CD14-positive monocyte (primary cell): Measurements from ENCODE around the gene FAM13A. TPM values are rescaled to one million over a fixed set of nuclear protein-coding genes. Genes with fewer than 3 reads are reported as not detected.

Experiments used
- DNase-seq, 3 donors: peaks; one replicate each; pipeline ENCODE4 v3.0.0-alpha.2; 2011 to 2022
- H2AFZ ChIP-seq: 2 replicates; pipeline ENCODE4 v1.6.0; 2012; ENCODE audit warnings: mild to moderate bottlenecking, low read depth, low read length, inconsistent platforms; ENCODE audit not compliant: insufficient read depth, poor library complexity, severe bottlenecking
- H3K27ac ChIP-seq, 2 donors: 1 replicate in 1 of 2; 2 replicates in 1 of 2; pipeline ENCODE4 v1.5.1; 2012 to 2013; ENCODE audit warnings: low read length in 2 of 2, control low read depth in 1 of 2, inconsistent platforms in 1 of 2, low read depth in 1 of 2, mild to moderate bottlenecking in 1 of 2
- H3K27me3 ChIP-seq, 2 donors: one replicate each; pipeline versions ENCODE4 v1.6.0 to v1.6.1; 2011 to 2013; ENCODE audit warnings: low read length in 2 of 2; ENCODE audit not compliant: control insufficient read depth in 2 of 2, insufficient read depth in 2 of 2
- H3K36me3 ChIP-seq, 2 donors: replicated peaks in 1 of 2; 1 replicate in 1 of 2; 2 replicates in 1 of 2; pipeline versions ENCODE4 v1.5.1 to v1.6.1; 2012 to 2013; ENCODE audit warnings: low read length in 2 of 2, control low read depth in 1 of 2, inconsistent platforms in 1 of 2, mild to moderate bottlenecking in 1 of 2; ENCODE audit not compliant: insufficient read depth in 2 of 2, control insufficient read depth in 1 of 2
- H3K4me1 ChIP-seq, 2 donors: 1 replicate in 1 of 2; 2 replicates in 1 of 2; pipeline versions ENCODE4 v1.5.1 to v1.6.1; 2012 to 2013; ENCODE audit warnings: low read length in 2 of 2, control low read depth in 1 of 2, inconsistent platforms in 1 of 2, mild to moderate bottlenecking in 1 of 2, moderate library complexity in 1 of 2; ENCODE audit not compliant: insufficient read depth in 2 of 2, control insufficient read depth in 1 of 2
- H3K4me2 ChIP-seq: replicated peaks from 2 replicates; pipeline ENCODE3; 2012; ENCODE audit warnings: low read length, moderate library complexity, mild to moderate bottlenecking; ENCODE audit not compliant: poor library complexity, severe bottlenecking; ENCODE audit errors: extremely low read depth
- H3K4me3 ChIP-seq, 3 experiments: fragments of 200-600 bp in 1 of 3; sonication (generic) in 1 of 3; replicated peaks in 1 of 3; 1 replicate in 2 of 3; 2 replicates in 1 of 3; pipeline ENCODE4 v1.5.1; 2011 to 2013; ENCODE audit warnings: low read length in 3 of 3, mild to moderate bottlenecking in 3 of 3, control low read depth in 2 of 3, low read depth in 2 of 3, inconsistent platforms in 1 of 3, moderate library complexity in 1 of 3
- H3K79me2 ChIP-seq: 2 replicates; pipeline ENCODE4 v1.6.0; 2012; ENCODE audit warnings: mild to moderate bottlenecking, control low read depth, inconsistent platforms, low read length, moderate library complexity; ENCODE audit not compliant: insufficient read depth
- H3K9ac ChIP-seq: 2 replicates; pipeline ENCODE4 v1.6.0; 2017; ENCODE audit warnings: low read length, mild to moderate bottlenecking; ENCODE audit not compliant: insufficient read depth, poor library complexity, severe bottlenecking
- H3K9me3 ChIP-seq, 2 donors: replicated peaks in 1 of 2; 1 replicate in 1 of 2; 2 replicates in 1 of 2; pipeline versions ENCODE4 v1.5.1 to v1.6.1; 2012 to 2013; ENCODE audit warnings: low read length in 2 of 2, control low read depth in 1 of 2; ENCODE audit not compliant: control insufficient read depth in 1 of 2, insufficient read depth in 1 of 2
- H4K20me1 ChIP-seq: 2 replicates; pipeline ENCODE4 v1.6.0; 2012; ENCODE audit warnings: mild to moderate bottlenecking, low read length, control low read depth, moderate library complexity; ENCODE audit not compliant: insufficient read depth
- H3K27ac Mint-ChIP-seq, 7 donors: one replicate each; pipeline ENCODE4 v1.8.0; 2020; ENCODE audit warnings: mild to moderate bottlenecking in 7 of 7, mixed read lengths in 7 of 7, moderate library complexity in 6 of 7, inconsistent platforms in 2 of 7
- H3K27me3 Mint-ChIP-seq, 3 donors: one replicate each; pipeline ENCODE4 v1.8.0; 2021 to 2022; ENCODE audit warnings: low read depth in 3 of 3, mild to moderate bottlenecking in 3 of 3, mixed read lengths in 3 of 3, moderate library complexity in 3 of 3, inconsistent platforms in 1 of 3
- H3K36me3 Mint-ChIP-seq, 2 donors: one replicate each; pipeline ENCODE4 v1.8.0; 2020; ENCODE audit warnings: mixed read lengths in 2 of 2, inconsistent platforms in 1 of 2, mild to moderate bottlenecking in 1 of 2
- H3K4me1 Mint-ChIP-seq: one replicate; pipeline ENCODE4 v1.8.0; 2020; ENCODE audit warnings: mild to moderate bottlenecking, mixed read lengths
- H3K4me3 Mint-ChIP-seq, 2 donors: one replicate each; pipeline ENCODE4 v1.8.0; 2020; ENCODE audit warnings: mild to moderate bottlenecking in 2 of 2, mixed read lengths in 2 of 2, moderate library complexity in 1 of 2
- H3K9me3 Mint-ChIP-seq, 7 donors: one replicate each; pipeline ENCODE4 v1.8.0; 2020 to 2022; ENCODE audit warnings: mixed read lengths in 7 of 7, mild to moderate bottlenecking in 6 of 7, moderate library complexity in 6 of 7, inconsistent platforms in 2 of 7
- CTCF ChIP-seq: fragments of 200-600 bp; IDR thresholded peaks from one replicate; pipeline ENCODE4 v1.8.0; 2022; ENCODE audit warnings: antibody characterized with exemption, mild to moderate bottlenecking
- WGBS: methylation state at CpG from one replicate; pipeline ENCODE4 v1.1.5; 2013; ENCODE audit warnings: missing lambda C conversion rate; ENCODE audit not compliant: insufficient coverage; 5-methylcytosine and 5-hydroxymethylcytosine counted together
- intact Hi-C, 2 donors: fragments of 100-400 bp; cut with micrococcal nuclease; formaldehyde crosslinking; loops; one replicate each; pipeline versions ENCODE4 v1.15.0 to v1.15.1; 2023
- polyA plus RNA-seq, 3 donors: library from polyadenylated mRNA; depleted of rRNA in 1 of 3; unstranded in 2 of 3; stranded (reverse) in 1 of 3; fragments of 300-500 nt in 2 of 3; fragments of >200 nt in 1 of 3; fragmentation: Illumina TruSeq in 2 of 3; gene quantifications; 1 replicate in 2 of 3; 2 replicates in 1 of 3; pipeline ENCODE4 v1.2.3, GENCODE V29; 2012 to 2021

FAM13A gene
- polyA plus RNA-seq, 3 donors, result 5.3 to 20.0 (median 6.5) TPM

GRCh38 chr4:89099471-89099870, 42.5 kb upstream of the FAM13A start:
- Histone ChIP-seq H3K9ac (no peak overlapping the region), H3K4me3 (no peak overlapping the region), H2AFZ (no peak overlapping the region), H3K27me3 (no peaks in the 10 kb centered on the region), H4K20me1 (no peaks in the 10 kb centered on the region), H3K36me3 (no peaks in the 10 kb centered on the region), H3K27ac (no peak overlapping the region), H3K4me1 (no peaks in the 10 kb centered on the region), H3K79me2 (no peaks in the 10 kb centered on the region), H3K9me3 (no peaks in the 10 kb centered on the region), H3K4me2 (no peak overlapping the region)
- intact Hi-C loops, result no loop called here
- no peak overlapping the region for H3K4me3 Mint-ChIP-seq
- H3K27me3 Mint-ChIP-seq, result peaks cover 0 to 2% (median 0%) of the 10 kb centered on the region in 3 donors
- peaks cover 3% of the 10 kb centered on the region for H3K4me1 Mint-ChIP-seq
- no peaks in the 10 kb centered on the region for H3K36me3 Mint-ChIP-seq
- TF ChIP-seq CTCF, result no peak
- no CpG with 5 or more reads among the region's 1 CpG for WGBS
- H3K27ac Mint-ChIP-seq, result no peak overlapping the region
- H3K9me3 Mint-ChIP-seq, result peaks cover 0 to 2% (median 0%) of the 10 kb centered on the region in 7 donors
- DNase-seq, result no peak

GRCh38 chr4:89099034-89099433, 42.0 kb upstream of the FAM13A start:
- H3K4me1 Mint-ChIP-seq, result peaks cover 3% of the 10 kb centered on the region
- Histone ChIP-seq H3K36me3 (no peaks in the 10 kb centered on the region), H2AFZ (no peak overlapping the region), H3K9ac (no peak overlapping the region), H3K9me3 (no peaks in the 10 kb centered on the region), H3K4me3 (no peak overlapping the region), H3K79me2 (no peaks in the 10 kb centered on the region), H3K27ac (no peak overlapping the region), H4K20me1 (no peaks in the 10 kb centered on the region), H3K4me1 (no peaks in the 10 kb centered on the region), H3K4me2 (no peak overlapping the region), H3K27me3 (no peaks in the 10 kb centered on the region)
- no peak for TF ChIP-seq CTCF
- intact Hi-C loops, result no loop called here
- peaks cover 0 to 2% (median 0%) of the 10 kb centered on the region in 7 donors for H3K9me3 Mint-ChIP-seq
- no peak overlapping the region for H3K27ac Mint-ChIP-seq
- peak in 2 of 3 donors; percentile 6 to 28 for DNase-seq
- no CpG with 5 or more reads among the region's 2 CpGs for WGBS
- H3K4me3 Mint-ChIP-seq, result no peak overlapping the region
- peaks cover 0 to 2% (median 0%) of the 10 kb centered on the region in 3 donors for H3K27me3 Mint-ChIP-seq
- no peaks in the 10 kb centered on the region for H3K36me3 Mint-ChIP-seq
